ENCODE data around the gene GOSR2. TPM values are rescaled to one million over a fixed set of nuclear protein-coding genes. Genes with fewer than 3 reads are reported as not detected.

GOSR2 gene
- total and polyA plus RNA-seq, 7 donors, result 21.6 to 47.0 (median 35.0) TPM

GRCh38 chr17:46949291-46950174 is 26.6 kb downstream of the GOSR2 start:
- intact Hi-C loops (cut with DNase I), result no loop called here
- WGBS, 2 donors, result 86 to 89% methylated on average over 11 of the region's 11 CpGs
- Histone ChIP-seq H3K27ac (no peak overlapping the region), H3K9me3 (no peaks in the 10 kb centered on the region), H3K27me3 (peaks cover 0 to 3% (median 0%) of the 10 kb centered on the region in 3 donors), H3K4me3 (no peak overlapping the region), H3K4me1 (peaks cover 0 to 7% (median 2%) of the 10 kb centered on the region in 4 donors), H3K36me3 (no peaks in the 10 kb centered on the region)
- TF ChIP-seq POLR2AphosphoS5 (IDR thresholded peaks at IDR 0.05), result no peak
- no peak for TF ChIP-seq EP300 (IDR thresholded peaks at IDR 0.05)
- TF ChIP-seq CTCF (IDR thresholded peaks at IDR 0.05), result no peak
- no peak for TF ChIP-seq POLR2A (IDR thresholded peaks at IDR 0.05)
- no peak for DNase-seq

- Histone ChIP-seq H3K4me3 (no peak overlapping the region), H3K4me1 (peaks cover 0 to 6% (median 0%) of the 10 kb centered on the region in 4 donors), H3K27me3 (peaks cover 0 to 3% (median 0%) of the 10 kb centered on the region in 3 donors), H3K9me3 (no peaks in the 10 kb centered on the region), H3K36me3 (no peaks in the 10 kb centered on the region), H3K27ac (no peak overlapping the region)
- intact Hi-C loops (cut with DNase I), result no loop called here
- WGBS, 2 donors, result 80 to 84% methylated on average over 7 of the region's 7 CpGs
- DNase-seq, result no peak
- no peak for TF ChIP-seq POLR2A (IDR thresholded peaks at IDR 0.05)
- no peak for TF ChIP-seq POLR2AphosphoS5 (IDR thresholded peaks at IDR 0.05)
- TF ChIP-seq EP300 (IDR thresholded peaks at IDR 0.05), result no peak
- TF ChIP-seq CTCF (IDR thresholded peaks at IDR 0.05), result no peak
Measured at GRCh38 chr17:46950342-46950996, 27.5 kb downstream of the GOSR2 start.

- Histone ChIP-seq H3K4me3 (no peak overlapping the region), H3K9me3 (no peaks in the 10 kb centered on the region), H3K27ac (no peak overlapping the region), H3K4me1 (peaks cover 0 to 6% (median 0%) of the 10 kb centered on the region in 4 donors), H3K36me3 (no peaks in the 10 kb centered on the region), H3K27me3 (peaks cover 0 to 8% (median 0%) of the 10 kb centered on the region in 3 donors)
- DNase-seq, result no peak
- TF ChIP-seq CTCF (IDR thresholded peaks at IDR 0.05) (no peak), EP300 (IDR thresholded peaks at IDR 0.05) (no peak), POLR2A (IDR thresholded peaks at IDR 0.05) (no peak), POLR2AphosphoS5 (IDR thresholded peaks at IDR 0.05) (no peak)
- WGBS, 2 donors, result 54 to 69% methylated on average over 16 of the region's 16 CpGs
- intact Hi-C loops (cut with DNase I), result no loop called here
Measured at GRCh38 chr17:46950997-46951621, 28.1 kb downstream of the GOSR2 start.

GRCh38 chr17:46951706-46952105 is 28.7 kb downstream of the GOSR2 start:
- Histone ChIP-seq H3K27me3 (peaks cover 0 to 11% (median 0%) of the 10 kb centered on the region in 3 donors), H3K4me1 (peaks cover 0 to 6% (median 0%) of the 10 kb centered on the region in 4 donors), H3K36me3 (no peaks in the 10 kb centered on the region), H3K9me3 (no peaks in the 10 kb centered on the region), H3K4me3 (no peak overlapping the region), H3K27ac (no peak overlapping the region)
- no peak for DNase-seq
- TF ChIP-seq EP300 (IDR thresholded peaks at IDR 0.05) (no peak), POLR2AphosphoS5 (IDR thresholded peaks at IDR 0.05) (no peak), POLR2A (IDR thresholded peaks at IDR 0.05) (no peak), CTCF (IDR thresholded peaks at IDR 0.05) (no peak)
- 22 to 26% methylated on average over 5 of the region's 5 CpGs for WGBS, 2 donors
- intact Hi-C loops (cut with DNase I), result no loop called here

Measured in sigmoid colon (tissue), 7 donors.